ENCODE results near the gene GATAD2B.
"Not testable (repeated sequence)": the region's sequence is repeated elsewhere in the genome, so short reads cannot be mapped to it uniquely, and the experiment has no call there.

GATAD2B gene

GRCh38 chr1:153899509-153899908 lies 23.3 kb downstream of the GATAD2B start:
- no peak for FAIRE-seq
- no peak for DNase-seq (ENCODE audit: insufficient read length, low spot score)

GRCh38 chr1:153895866-153896265 lies 26.9 kb downstream of the GATAD2B start:
- not testable (repeated sequence) for DNase-seq (ENCODE audit: insufficient read length, low spot score); FAIRE-seq

- DNase-seq (ENCODE audit: insufficient read length, low spot score); FAIRE-seq: not testable (repeated sequence)
Measured at GRCh38 chr1:153891042-153891441, 31.7 kb downstream of the GATAD2B start.

GRCh38 chr1:153888533-153888932 lies 34.2 kb downstream of the GATAD2B start:
- FAIRE-seq (peak; percentile 98), DNase-seq (ENCODE audit: insufficient read length, low spot score) (peak; percentile 24)

- FAIRE-seq (no peak), DNase-seq (ENCODE audit: insufficient read length, low spot score) (no peak)
Measured at GRCh38 chr1:153886127-153886526, 36.6 kb downstream of the GATAD2B start.

- FAIRE-seq: no peak
- no peak for DNase-seq (ENCODE audit: insufficient read length, low spot score)
Measured at GRCh38 chr1:153883223-153883622, 39.5 kb downstream of the GATAD2B start.

- DNase-seq (ENCODE audit: insufficient read length, low spot score) (no peak), FAIRE-seq (no peak)
Measured at GRCh38 chr1:153882296-153882912, 40.4 kb downstream of the GATAD2B start.

GRCh38 chr1:153881751-153882150 lies 41.0 kb downstream of the GATAD2B start:
- FAIRE-seq (no peak), DNase-seq (ENCODE audit: insufficient read length, low spot score) (no peak)

- no peak for FAIRE-seq
- no peak for DNase-seq (ENCODE audit: insufficient read length, low spot score)
Measured at GRCh38 chr1:153880962-153881361, 41.8 kb downstream of the GATAD2B start.

GRCh38 chr1:153880024-153880423 lies 42.7 kb downstream of the GATAD2B start:
- no peak for FAIRE-seq

GRCh38 chr1:153877112-153877511 lies 45.7 kb downstream of the GATAD2B start:
- DNase-seq (ENCODE audit: insufficient read length, low spot score): no peak
- FAIRE-seq: no peak

More at GRCh38 chr1:153880024-153880423, 42.7 kb downstream of the GATAD2B start:
- no peak for DNase-seq (ENCODE audit: insufficient read length, low spot score)

GRCh38 chr1:153872934-153873333 lies 49.8 kb downstream of the GATAD2B start:
- DNase-seq (ENCODE audit: insufficient read length, low spot score): no peak
- FAIRE-seq: no peak

GRCh38 chr1:153872331-153872730 lies 50.4 kb downstream of the GATAD2B start:
- no peak for DNase-seq (ENCODE audit: insufficient read length, low spot score)
- no peak for FAIRE-seq

GRCh38 chr1:153869486-153869885 lies 53.3 kb downstream of the GATAD2B start:
- no peak for FAIRE-seq
- no peak for DNase-seq (ENCODE audit: insufficient read length, low spot score)

- FAIRE-seq (no peak), DNase-seq (ENCODE audit: insufficient read length, low spot score) (no peak)
Measured at GRCh38 chr1:153866045-153866850, 56.5 kb downstream of the GATAD2B start.

GRCh38 chr1:153860285-153860684 lies 62.5 kb downstream of the GATAD2B start:
- no peak for DNase-seq (ENCODE audit: insufficient read length, low spot score)
- FAIRE-seq: no peak

GRCh38 chr1:153857505-153857904 lies 65.3 kb downstream of the GATAD2B start:
- FAIRE-seq: no peak

GRCh38 chr1:153856763-153857162 lies 66.0 kb downstream of the GATAD2B start:
- no peak for DNase-seq (ENCODE audit: insufficient read length, low spot score)
- FAIRE-seq: no peak

More at GRCh38 chr1:153857505-153857904, 65.3 kb downstream of the GATAD2B start:
- no peak for DNase-seq (ENCODE audit: insufficient read length, low spot score)

GRCh38 chr1:153852170-153852569 lies 70.6 kb downstream of the GATAD2B start:
- DNase-seq (ENCODE audit: insufficient read length, low spot score) (no peak), FAIRE-seq (no peak)

GRCh38 chr1:153849487-153850185 lies 73.1 kb downstream of the GATAD2B start:
- FAIRE-seq: peak; percentile 88
- DNase-seq (ENCODE audit: insufficient read length, low spot score): peak; percentile 16

- FAIRE-seq (no peak), DNase-seq (ENCODE audit: insufficient read length, low spot score) (no peak)
Measured at GRCh38 chr1:153848805-153849204, 74.0 kb downstream of the GATAD2B start.

Data from GM19239 (cell line).